WTC11 (cell line): Measurements from ENCODE around the gene ELFN1. TPM values are rescaled to one million over a fixed set of nuclear protein-coding genes. Genes with fewer than 3 reads are reported as not detected.

Experiments used
- ATAC-seq: fragments of 200-7000 bp; cut with Tn5 transposase; 2 replicates; pipeline ENCODE4 v1.10.0; 2021; ENCODE audit warnings: mild to moderate bottlenecking, moderate library complexity
- CTCF ChIA-PET: fragments of 300-600 bp; sonication (Branson Sonifier 250); formaldehyde crosslinking; loops from one replicate; lab custom pipeline; 2021; ENCODE audit warnings: antibody characterized with exemption; lab: Charles Lee
- POLR2A ChIA-PET: fragments of 350-600 bp; sonication (Branson Sonifier 250); formaldehyde crosslinking; loops from one replicate; lab custom pipeline; 2021; ENCODE audit warnings: antibody characterized with exemption; lab: Charles Lee
- DNase-seq: peaks from one replicate; pipeline ENCODE4 v3.0.0; 2021; ENCODE audit warnings: low spot score
- H3K27ac Mint-ChIP-seq: 2 replicates; pipeline ENCODE4 v1.8.0; 2021; ENCODE audit warnings: mixed read lengths
- H3K27me3 Mint-ChIP-seq: 2 replicates; pipeline ENCODE4 v1.8.0; 2021; ENCODE audit warnings: low read depth, mild to moderate bottlenecking, moderate library complexity, mixed read lengths
- H3K36me3 Mint-ChIP-seq: 2 replicates; pipeline ENCODE4 v1.8.0; 2021; ENCODE audit warnings: mixed read lengths
- H3K4me1 Mint-ChIP-seq: 2 replicates; pipeline ENCODE4 v1.8.0; 2022; ENCODE audit warnings: mixed read lengths
- H3K4me3 Mint-ChIP-seq: 2 replicates; pipeline ENCODE4 v1.8.0; 2021; ENCODE audit warnings: mild to moderate bottlenecking, moderate library complexity, mixed read lengths
- H3K9me3 Mint-ChIP-seq: 2 replicates; pipeline ENCODE4 v1.8.0; 2021; ENCODE audit warnings: mixed read lengths
- CBFB ChIP-seq: sonication (generic); formaldehyde crosslinking; IDR thresholded peaks from 2 replicates; pipeline ENCODE4 v1.8.1; 2022; ENCODE audit warnings: mild to moderate bottlenecking, low read depth, missing genetic modification reagents
- CREB1 ChIP-seq: sonication (generic); formaldehyde crosslinking; IDR thresholded peaks from 2 replicates; pipeline ENCODE4 v1.8.0; 2023; ENCODE audit warnings: mild to moderate bottlenecking, missing genetic modification reagents
- FOXJ3 ChIP-seq: sonication (generic); formaldehyde crosslinking; IDR thresholded peaks from 2 replicates; pipeline ENCODE4 v1.9.0; 2021; ENCODE audit warnings: missing genetic modification reagents, mild to moderate bottlenecking, borderline replicate concordance
- FOXP1 ChIP-seq: sonication (generic); formaldehyde crosslinking; IDR thresholded peaks from 2 replicates; pipeline ENCODE4 v1.8.0; 2022; ENCODE audit warnings: missing genetic modification reagents, mild to moderate bottlenecking, moderate library complexity, borderline replicate concordance
- JAZF1 ChIP-seq: fragments of 250-450 bp; sonication (Bioruptor Pico); IDR thresholded peaks from 2 replicates; pipeline ENCODE4 v1.9.0; 2021; ENCODE audit warnings: moderate library complexity, mild to moderate bottlenecking, inconsistent platforms
- JUN ChIP-seq: sonication (generic); formaldehyde crosslinking; IDR thresholded peaks from 2 replicates; pipeline ENCODE4 v1.8.0; 2023; ENCODE audit warnings: mild to moderate bottlenecking, missing genetic modification reagents
- MYBL2 ChIP-seq: sonication (generic); formaldehyde crosslinking; IDR thresholded peaks from 2 replicates; pipeline ENCODE4 v1.8.1; 2023; ENCODE audit warnings: mild to moderate bottlenecking, moderate library complexity, missing genetic modification reagents
- NFATC4 ChIP-seq: fragments of 250-450 bp; sonication (Bioruptor Pico); IDR thresholded peaks from 2 replicates; pipeline ENCODE4 v1.9.0; 2021; ENCODE audit warnings: mild to moderate bottlenecking
- NFYB ChIP-seq: sonication (generic); formaldehyde crosslinking; conservative IDR thresholded peaks from 2 replicates; pipeline ENCODE4 v1.8.0; 2022; ENCODE audit warnings: low read depth, missing genetic modification reagents
- NR1H2 ChIP-seq: sonication (generic); formaldehyde crosslinking; IDR thresholded peaks from 2 replicates; pipeline ENCODE4 v1.9.0; 2021; ENCODE audit warnings: mild to moderate bottlenecking, moderate library complexity, missing genetic modification reagents
- PRRX2 ChIP-seq: fragments of 250-450 bp; sonication (Bioruptor Pico); IDR thresholded peaks from 2 replicates; pipeline ENCODE4 v1.8.0; 2021; ENCODE audit warnings: mild to moderate bottlenecking
- SOX15 ChIP-seq: fragments of 250-450 bp; sonication (Bioruptor Pico); IDR thresholded peaks from 2 replicates; pipeline ENCODE4 v1.9.0; 2021; ENCODE audit warnings: mild to moderate bottlenecking
- TCF7 ChIP-seq: sonication (generic); formaldehyde crosslinking; IDR thresholded peaks from 2 replicates; pipeline ENCODE4 v1.8.0; 2022; ENCODE audit warnings: mild to moderate bottlenecking, low read depth, missing genetic modification reagents, moderate library complexity
- TEAD4 ChIP-seq: sonication (generic); formaldehyde crosslinking; IDR thresholded peaks from 2 replicates; pipeline ENCODE4 v1.8.0; 2022; ENCODE audit warnings: mild to moderate bottlenecking, missing genetic modification reagents
- ZNF138 ChIP-seq: sonication (generic); formaldehyde crosslinking; conservative IDR thresholded peaks from 2 replicates; pipeline ENCODE4 v1.8.1; 2022; ENCODE audit warnings: mild to moderate bottlenecking, moderate library complexity, missing genetic modification reagents
- ZNF219 ChIP-seq: sonication (generic); formaldehyde crosslinking; IDR thresholded peaks from 2 replicates; pipeline ENCODE4 v1.8.0; 2023; ENCODE audit warnings: missing genetic modification reagents, mild to moderate bottlenecking, borderline replicate concordance
- ZNF232 ChIP-seq: sonication (generic); formaldehyde crosslinking; IDR thresholded peaks from 2 replicates; pipeline ENCODE4 v1.8.0; 2022; ENCODE audit warnings: mild to moderate bottlenecking, missing genetic modification reagents
- ZNF263 ChIP-seq: sonication (generic); formaldehyde crosslinking; IDR thresholded peaks from 2 replicates; pipeline ENCODE4 v1.8.1; 2022; ENCODE audit warnings: low read depth, mild to moderate bottlenecking, moderate library complexity, missing genetic modification reagents
- ZNF416 ChIP-seq: fragments of 250-450 bp; sonication (Bioruptor Pico); IDR thresholded peaks from 2 replicates; pipeline ENCODE4 v1.9.0; 2021; ENCODE audit warnings: mild to moderate bottlenecking, inconsistent platforms
- ZNF671 ChIP-seq: fragments of 250-450 bp; sonication (Bioruptor Pico); IDR thresholded peaks from 2 replicates; pipeline ENCODE4 v1.8.0; 2021; ENCODE audit warnings: mild to moderate bottlenecking
- total RNA-seq: library from RNA; stranded (reverse); gene quantifications from 3 replicates; pipeline ENCODE4 v1.2.3, GENCODE V29; 2021
- TF ChIP-seq, protein P1 (sequence below): sonication (generic); formaldehyde crosslinking; IDR thresholded peaks from 2 replicates; pipeline ENCODE4 v1.8.1; 2022; ENCODE audit warnings: mild to moderate bottlenecking, moderate library complexity, missing genetic modification reagents
- TF ChIP-seq, protein P2 (sequence below): sonication (generic); formaldehyde crosslinking; IDR thresholded peaks from 2 replicates; pipeline ENCODE4 v1.8.0; 2022; ENCODE audit warnings: missing genetic modification reagents
- TF ChIP-seq, protein P3 (sequence below): fragments of 250-450 bp; sonication (Bioruptor Pico); IDR thresholded peaks from 2 replicates; pipeline ENCODE4 v1.9.0; 2021; ENCODE audit warnings: mild to moderate bottlenecking
- TF ChIP-seq, protein P4 (sequence below): sonication (generic); formaldehyde crosslinking; IDR thresholded peaks from 2 replicates; pipeline ENCODE4 v1.8.0; 2023; ENCODE audit warnings: missing genetic modification reagents
- TF ChIP-seq, protein P5 (sequence below): fragments of 250-450 bp; sonication (Bioruptor Pico); IDR thresholded peaks from 2 replicates; pipeline ENCODE4 v1.8.0; 2021; ENCODE audit warnings: mild to moderate bottlenecking
- TF ChIP-seq, protein P6 (sequence below): sonication (generic); formaldehyde crosslinking; IDR thresholded peaks from 2 replicates; pipeline ENCODE4 v1.8.0; 2022; ENCODE audit warnings: mild to moderate bottlenecking, missing genetic modification reagents

ELFN1 gene
- total RNA-seq, 1 experiment from 2014 or later = 4.6 TPM

DNA sequence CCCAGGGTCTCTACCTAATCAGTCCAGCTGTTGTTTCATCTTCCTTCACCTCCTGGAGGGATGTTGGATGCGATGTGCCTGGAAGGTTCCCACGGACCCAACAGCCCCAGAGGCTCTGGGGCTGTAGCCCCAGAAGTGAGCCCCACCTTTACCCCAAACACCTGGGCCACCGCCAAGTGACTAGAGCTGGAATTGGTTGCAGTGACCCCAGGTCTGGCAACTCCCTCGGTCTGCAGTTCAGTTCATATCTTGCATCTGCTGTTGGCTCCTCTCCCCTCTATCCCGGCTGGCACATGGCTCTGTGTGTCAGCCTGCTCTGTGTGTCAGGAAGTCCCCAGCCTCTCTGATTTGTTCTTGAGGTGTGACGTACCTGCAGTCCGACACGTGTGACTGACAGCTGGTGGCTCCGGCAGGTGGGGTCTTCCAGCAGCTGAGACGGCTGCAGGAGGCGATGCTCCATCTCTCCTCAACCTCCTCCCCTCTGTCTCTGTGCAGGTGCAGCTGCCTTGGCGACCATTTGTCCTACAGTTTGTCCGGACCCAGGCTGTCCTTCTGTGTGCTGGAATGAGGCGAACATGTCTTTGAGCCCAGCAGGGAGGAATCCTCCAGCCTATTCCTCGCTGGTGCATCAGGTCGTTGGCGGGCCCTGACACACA is 38.6 kb downstream of the ELFN1 start:
- DNase-seq (no peak), ATAC-seq (no peak)
- CTCF ChIA-PET = interaction anchor here (0.7 to 1.4 kb wide), 4 partner anchors 34 to 67 kb away, joined by 3 read pairs; no protein-coding TSS in a partner anchor
- peaks cover 13% of the 10 kb centered on the region for H3K9me3 Mint-ChIP-seq
- POLR2A ChIA-PET = no interaction called here
- H3K36me3 Mint-ChIP-seq = peaks cover 16% of the 10 kb centered on the region
- TF ChIP-seq, protein P1, sequence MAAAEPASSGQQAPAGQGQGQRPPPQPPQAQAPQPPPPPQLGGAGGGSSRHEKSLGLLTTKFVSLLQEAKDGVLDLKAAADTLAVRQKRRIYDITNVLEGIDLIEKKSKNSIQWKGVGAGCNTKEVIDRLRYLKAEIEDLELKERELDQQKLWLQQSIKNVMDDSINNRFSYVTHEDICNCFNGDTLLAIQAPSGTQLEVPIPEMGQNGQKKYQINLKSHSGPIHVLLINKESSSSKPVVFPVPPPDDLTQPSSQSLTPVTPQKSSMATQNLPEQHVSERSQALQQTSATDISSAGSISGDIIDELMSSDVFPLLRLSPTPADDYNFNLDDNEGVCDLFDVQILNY (CRISPR knock-in tag) = no peak
- TF ChIP-seq ZNF219 (no peak), ZNF138 (no peak), TCF7 (CRISPR knock-in tag) (no peak), NR1H2 (no peak), FOXP1 (CRISPR knock-in tag) (no peak), PRRX2 (CRISPR knock-in tag) (no peak), CREB1 (CRISPR knock-in tag) (no peak), JAZF1 (no peak), NFATC4 (no peak), SOX15 (CRISPR knock-in tag) (no peak), NFYB (no peak), ZNF416 (CRISPR knock-in tag) (no peak), TEAD4 (CRISPR knock-in tag) (no peak), ZNF671 (CRISPR knock-in tag) (no peak)
- TF ChIP-seq, protein P2, sequence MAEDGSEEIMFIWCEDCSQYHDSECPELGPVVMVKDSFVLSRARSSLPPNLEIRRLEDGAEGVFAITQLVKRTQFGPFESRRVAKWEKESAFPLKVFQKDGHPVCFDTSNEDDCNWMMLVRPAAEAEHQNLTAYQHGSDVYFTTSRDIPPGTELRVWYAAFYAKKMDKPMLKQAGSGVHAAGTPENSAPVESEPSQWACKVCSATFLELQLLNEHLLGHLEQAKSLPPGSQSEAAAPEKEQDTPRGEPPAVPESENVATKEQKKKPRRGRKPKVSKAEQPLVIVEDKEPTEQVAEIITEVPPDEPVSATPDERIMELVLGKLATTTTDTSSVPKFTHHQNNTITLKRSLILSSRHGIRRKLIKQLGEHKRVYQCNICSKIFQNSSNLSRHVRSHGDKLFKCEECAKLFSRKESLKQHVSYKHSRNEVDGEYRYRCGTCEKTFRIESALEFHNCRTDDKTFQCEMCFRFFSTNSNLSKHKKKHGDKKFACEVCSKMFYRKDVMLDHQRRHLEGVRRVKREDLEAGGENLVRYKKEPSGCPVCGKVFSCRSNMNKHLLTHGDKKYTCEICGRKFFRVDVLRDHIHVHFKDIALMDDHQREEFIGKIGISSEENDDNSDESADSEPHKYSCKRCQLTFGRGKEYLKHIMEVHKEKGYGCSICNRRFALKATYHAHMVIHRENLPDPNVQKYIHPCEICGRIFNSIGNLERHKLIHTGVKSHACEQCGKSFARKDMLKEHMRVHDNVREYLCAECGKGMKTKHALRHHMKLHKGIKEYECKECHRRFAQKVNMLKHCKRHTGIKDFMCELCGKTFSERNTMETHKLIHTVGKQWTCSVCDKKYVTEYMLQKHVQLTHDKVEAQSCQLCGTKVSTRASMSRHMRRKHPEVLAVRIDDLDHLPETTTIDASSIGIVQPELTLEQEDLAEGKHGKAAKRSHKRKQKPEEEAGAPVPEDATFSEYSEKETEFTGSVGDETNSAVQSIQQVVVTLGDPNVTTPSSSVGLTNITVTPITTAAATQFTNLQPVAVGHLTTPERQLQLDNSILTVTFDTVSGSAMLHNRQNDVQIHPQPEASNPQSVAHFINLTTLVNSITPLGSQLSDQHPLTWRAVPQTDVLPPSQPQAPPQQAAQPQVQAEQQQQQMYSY = no peak
- TF ChIP-seq, protein P3, sequence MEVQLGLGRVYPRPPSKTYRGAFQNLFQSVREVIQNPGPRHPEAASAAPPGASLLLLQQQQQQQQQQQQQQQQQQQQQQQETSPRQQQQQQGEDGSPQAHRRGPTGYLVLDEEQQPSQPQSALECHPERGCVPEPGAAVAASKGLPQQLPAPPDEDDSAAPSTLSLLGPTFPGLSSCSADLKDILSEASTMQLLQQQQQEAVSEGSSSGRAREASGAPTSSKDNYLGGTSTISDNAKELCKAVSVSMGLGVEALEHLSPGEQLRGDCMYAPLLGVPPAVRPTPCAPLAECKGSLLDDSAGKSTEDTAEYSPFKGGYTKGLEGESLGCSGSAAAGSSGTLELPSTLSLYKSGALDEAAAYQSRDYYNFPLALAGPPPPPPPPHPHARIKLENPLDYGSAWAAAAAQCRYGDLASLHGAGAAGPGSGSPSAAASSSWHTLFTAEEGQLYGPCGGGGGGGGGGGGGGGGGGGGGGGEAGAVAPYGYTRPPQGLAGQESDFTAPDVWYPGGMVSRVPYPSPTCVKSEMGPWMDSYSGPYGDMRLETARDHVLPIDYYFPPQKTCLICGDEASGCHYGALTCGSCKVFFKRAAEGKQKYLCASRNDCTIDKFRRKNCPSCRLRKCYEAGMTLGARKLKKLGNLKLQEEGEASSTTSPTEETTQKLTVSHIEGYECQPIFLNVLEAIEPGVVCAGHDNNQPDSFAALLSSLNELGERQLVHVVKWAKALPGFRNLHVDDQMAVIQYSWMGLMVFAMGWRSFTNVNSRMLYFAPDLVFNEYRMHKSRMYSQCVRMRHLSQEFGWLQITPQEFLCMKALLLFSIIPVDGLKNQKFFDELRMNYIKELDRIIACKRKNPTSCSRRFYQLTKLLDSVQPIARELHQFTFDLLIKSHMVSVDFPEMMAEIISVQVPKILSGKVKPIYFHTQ (CRISPR knock-in tag) = no peak
- TF ChIP-seq, protein P4, sequence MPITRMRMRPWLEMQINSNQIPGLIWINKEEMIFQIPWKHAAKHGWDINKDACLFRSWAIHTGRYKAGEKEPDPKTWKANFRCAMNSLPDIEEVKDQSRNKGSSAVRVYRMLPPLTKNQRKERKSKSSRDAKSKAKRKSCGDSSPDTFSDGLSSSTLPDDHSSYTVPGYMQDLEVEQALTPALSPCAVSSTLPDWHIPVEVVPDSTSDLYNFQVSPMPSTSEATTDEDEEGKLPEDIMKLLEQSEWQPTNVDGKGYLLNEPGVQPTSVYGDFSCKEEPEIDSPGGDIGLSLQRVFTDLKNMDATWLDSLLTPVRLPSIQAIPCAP (CRISPR knock-in tag) = no peak
- peaks cover 14% of the 10 kb centered on the region for H3K27me3 Mint-ChIP-seq
- no peak overlapping the region for H3K27ac Mint-ChIP-seq
- no peak overlapping the region for H3K4me3 Mint-ChIP-seq
- H3K4me1 Mint-ChIP-seq = peaks cover 41% of the 10 kb centered on the region

DNA sequence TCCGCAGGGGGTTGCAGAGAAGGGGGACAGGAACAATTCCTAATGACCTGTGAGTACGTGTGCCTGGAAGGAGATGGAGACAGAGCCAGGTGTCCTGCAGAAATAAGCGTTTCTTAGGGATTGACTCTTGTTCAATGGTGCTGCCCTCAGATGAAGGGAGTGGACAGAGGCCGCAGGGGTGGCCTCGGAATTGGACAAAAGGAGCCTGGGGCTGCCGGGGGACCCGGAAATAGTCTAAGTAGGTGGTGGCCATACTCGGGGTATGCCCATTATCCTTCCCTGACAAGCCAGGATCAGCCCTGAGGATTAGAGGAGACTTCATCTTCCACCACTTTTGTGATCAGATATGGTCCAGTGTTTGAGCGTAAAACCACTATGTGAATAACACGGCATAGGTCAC is 39.2 kb downstream of the ELFN1 start:
- POLR2A ChIA-PET = no interaction called here
- peaks cover 10% of the 10 kb centered on the region for H3K27me3 Mint-ChIP-seq
- CTCF ChIA-PET = interaction anchor here (0.6 to 1.5 kb wide), 13 partner anchors 8 to 124 kb away, joined by 3 to 11 read pairs (median 3); no protein-coding TSS in a partner anchor
- DNase-seq (no peak), ATAC-seq (no peak)
- H3K36me3 Mint-ChIP-seq = peaks cover 16% of the 10 kb centered on the region
- no peak overlapping the region for H3K27ac Mint-ChIP-seq
- no peak overlapping the region for H3K4me3 Mint-ChIP-seq
- peaks cover 13% of the 10 kb centered on the region for H3K9me3 Mint-ChIP-seq
- peaks cover 43% of the 10 kb centered on the region for H3K4me1 Mint-ChIP-seq
- TF ChIP-seq FOXJ3 (CRISPR knock-in tag) (no peak), JAZF1 (no peak), ZNF232 (CRISPR knock-in tag) (no peak), CBFB (CRISPR knock-in tag) (no peak), JUN (no peak), ZNF263 (CRISPR knock-in tag) (no peak), NFYB (no peak), MYBL2 (CRISPR knock-in tag) (no peak)
- TF ChIP-seq, protein P5, sequence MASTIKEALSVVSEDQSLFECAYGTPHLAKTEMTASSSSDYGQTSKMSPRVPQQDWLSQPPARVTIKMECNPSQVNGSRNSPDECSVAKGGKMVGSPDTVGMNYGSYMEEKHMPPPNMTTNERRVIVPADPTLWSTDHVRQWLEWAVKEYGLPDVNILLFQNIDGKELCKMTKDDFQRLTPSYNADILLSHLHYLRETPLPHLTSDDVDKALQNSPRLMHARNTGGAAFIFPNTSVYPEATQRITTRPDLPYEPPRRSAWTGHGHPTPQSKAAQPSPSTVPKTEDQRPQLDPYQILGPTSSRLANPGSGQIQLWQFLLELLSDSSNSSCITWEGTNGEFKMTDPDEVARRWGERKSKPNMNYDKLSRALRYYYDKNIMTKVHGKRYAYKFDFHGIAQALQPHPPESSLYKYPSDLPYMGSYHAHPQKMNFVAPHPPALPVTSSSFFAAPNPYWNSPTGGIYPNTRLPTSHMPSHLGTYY (CRISPR knock-in tag) = no peak
- TF ChIP-seq, protein P6, sequence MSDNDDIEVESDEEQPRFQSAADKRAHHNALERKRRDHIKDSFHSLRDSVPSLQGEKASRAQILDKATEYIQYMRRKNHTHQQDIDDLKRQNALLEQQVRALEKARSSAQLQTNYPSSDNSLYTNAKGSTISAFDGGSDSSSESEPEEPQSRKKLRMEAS = no peak
